Measurements from ENCODE around the gene TWSG1.
"Not testable (repeated sequence)": the region's sequence is repeated elsewhere in the genome, so short reads cannot be mapped to it uniquely, and the experiment has no call there.

TWSG1 gene

GRCh38 chr18:9336827-9337226, 2.3 kb downstream of the TWSG1 start:
- no peak for DNase-seq

DNA sequence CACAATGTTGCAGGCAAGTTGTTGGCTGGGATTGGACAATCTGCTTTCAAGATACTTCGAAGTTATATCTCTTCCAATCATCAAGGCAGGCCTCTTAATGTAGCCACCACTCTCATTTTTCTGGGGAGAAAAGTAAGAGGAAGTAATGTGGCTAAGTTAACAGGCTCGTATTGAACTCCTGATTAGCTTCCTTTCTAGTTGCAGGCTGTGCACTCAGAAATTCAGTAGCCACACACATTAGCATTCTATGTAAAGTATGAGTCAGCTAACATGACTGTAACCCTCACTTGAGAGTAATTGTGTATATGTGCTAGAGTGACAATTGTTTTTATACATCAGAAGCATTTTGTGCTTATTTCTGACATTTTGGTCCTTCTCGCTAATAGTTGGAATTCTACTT, 3.3 kb downstream of the TWSG1 start:
- no peak for DNase-seq

DNA sequence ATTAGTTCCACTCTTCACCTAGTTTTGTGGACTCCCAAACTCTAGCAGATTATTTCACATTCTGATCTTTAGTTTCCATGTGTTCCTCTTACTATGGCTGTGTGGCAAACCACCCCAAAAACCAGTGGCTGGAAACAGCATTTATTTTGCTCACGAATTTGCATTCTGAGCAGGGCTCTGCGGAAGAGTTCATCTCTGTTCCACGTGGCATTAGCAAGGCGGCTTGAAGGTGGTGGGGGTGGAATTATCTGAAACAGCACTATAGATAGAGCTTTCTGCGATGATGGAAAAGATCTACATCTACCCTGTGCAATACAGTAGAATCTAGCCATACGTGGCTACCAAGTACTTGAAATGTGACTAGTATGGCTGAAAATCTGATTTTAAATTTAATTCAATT, 5.9 kb downstream of the TWSG1 start:
- DNase-seq: no peak

- no peak for DNase-seq
Observed at GRCh38 chr18:9343577-9343976, 9.0 kb downstream of the TWSG1 start.

DNA sequence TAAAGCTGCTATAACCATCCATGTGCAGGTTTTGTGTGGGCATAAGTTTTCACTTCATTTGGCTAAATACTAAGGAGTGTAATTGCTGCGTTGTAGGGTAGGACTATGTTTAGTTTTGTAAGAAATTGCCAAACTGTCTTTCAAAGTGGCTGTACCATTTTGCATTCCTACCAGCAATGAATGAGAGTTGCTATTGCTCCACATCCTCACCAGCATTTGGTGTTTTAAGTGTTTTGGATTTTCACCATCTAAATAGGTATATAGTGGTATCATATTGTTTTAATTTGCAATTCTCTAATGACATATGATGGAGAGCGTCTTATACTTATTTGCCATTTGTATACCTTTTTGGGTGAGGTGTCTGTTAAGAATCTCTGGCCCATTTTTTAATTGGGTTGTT, 12.2 kb downstream of the TWSG1 start:
- DNase-seq: no peak

- no peak for DNase-seq
Observed at GRCh38 chr18:9348079-9348671, 13.6 kb downstream of the TWSG1 start.

DNA sequence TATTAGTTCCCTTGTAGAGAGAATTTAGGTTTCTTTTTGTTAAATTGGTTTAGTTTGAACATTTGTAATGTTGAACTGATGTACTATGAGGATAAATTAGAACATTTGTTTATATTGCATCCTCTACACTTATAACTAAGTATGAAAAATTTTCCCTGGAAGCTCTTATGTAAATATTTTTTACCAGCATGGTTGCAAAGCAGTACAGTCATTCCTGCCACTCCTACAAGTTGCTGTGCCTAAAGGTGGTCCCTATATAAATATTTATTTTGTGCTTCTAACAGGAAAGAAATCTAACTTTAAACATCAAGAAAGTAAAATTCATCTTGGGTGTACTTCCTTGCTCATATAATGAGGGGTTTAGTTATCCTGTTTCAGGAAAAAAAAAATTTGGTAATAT, 14.2 kb downstream of the TWSG1 start:
- no peak for DNase-seq

DNA sequence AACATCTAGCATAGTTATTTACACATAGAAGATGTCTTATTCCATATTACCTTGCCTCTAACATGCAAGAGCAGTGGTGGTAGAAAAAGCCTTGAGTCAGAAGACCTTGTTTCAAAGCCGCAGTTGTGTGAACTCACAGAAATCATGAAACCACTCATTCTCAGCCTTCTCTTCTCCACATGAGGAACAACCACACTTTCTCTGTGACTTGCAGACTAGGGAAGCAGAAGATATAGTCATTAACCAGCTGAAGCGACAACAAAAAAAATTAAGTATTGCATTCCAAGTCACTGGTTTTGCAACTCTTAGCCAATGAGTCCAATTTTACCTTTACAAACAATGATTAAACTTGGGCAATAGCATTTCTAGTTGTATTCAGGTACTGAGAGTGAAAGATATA, 19.0 kb downstream of the TWSG1 start:
- no peak for DNase-seq

DNA sequence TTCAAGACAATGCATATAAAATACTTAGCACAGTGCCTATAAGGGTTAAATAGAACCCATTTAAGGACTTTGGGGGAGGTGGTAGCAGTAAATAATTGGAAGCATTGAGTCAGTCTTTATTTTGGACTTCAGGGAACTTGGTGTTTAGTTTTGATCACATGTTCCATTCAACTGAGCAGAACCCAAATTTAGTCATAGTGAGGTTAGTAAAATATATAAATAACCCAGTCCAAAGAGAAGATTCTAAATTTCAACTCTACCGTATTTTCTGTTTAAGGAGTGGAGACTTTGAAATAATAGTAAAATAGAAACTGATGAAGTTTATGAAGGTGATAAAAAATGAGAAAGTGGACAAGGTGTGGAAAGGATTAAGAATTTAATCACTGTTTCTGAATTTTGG, 19.7 kb downstream of the TWSG1 start:
- DNase-seq: no peak

DNA sequence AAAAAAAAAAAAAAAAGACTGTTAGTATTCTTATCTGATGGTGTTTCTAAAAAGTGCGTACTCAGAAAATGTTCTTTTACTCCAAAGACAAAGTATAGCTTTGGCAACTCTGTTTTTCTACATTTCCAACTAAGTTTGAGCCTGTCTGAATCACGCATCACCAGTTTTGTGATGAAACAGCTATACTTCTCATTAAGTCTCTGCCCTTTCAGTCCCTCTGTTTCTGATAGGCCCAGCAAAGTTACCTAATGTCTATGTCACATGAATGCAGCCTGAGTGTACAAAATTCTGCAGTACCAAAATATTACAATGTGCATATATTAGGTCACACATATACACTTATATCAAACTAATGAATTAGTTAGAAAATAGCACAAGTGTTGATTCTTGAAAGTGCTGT, 22.4 kb downstream of the TWSG1 start:
- DNase-seq: no peak

DNA sequence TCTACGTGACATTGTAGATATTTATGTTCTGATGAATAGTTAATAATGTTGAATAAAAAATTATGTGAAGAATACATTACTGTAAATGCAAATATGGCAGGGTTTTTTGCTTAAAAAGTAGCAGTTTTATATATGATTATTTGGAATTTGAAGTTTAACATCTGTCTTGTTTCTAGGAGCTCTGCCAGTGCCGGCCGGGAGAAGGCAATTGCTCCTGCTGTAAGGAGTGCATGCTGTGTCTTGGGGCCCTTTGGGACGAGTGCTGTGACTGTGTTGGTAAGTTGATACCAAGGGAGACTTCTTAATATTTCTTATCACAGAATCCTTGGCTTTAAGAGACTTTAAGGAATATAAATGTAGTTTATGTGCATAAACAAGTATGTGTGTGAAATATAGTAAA, 25.2 kb downstream of the TWSG1 start:
- DNase-seq: no peak

GRCh38 chr18:9361191-9361590, 26.6 kb downstream of the TWSG1 start:
- no peak for DNase-seq

DNA sequence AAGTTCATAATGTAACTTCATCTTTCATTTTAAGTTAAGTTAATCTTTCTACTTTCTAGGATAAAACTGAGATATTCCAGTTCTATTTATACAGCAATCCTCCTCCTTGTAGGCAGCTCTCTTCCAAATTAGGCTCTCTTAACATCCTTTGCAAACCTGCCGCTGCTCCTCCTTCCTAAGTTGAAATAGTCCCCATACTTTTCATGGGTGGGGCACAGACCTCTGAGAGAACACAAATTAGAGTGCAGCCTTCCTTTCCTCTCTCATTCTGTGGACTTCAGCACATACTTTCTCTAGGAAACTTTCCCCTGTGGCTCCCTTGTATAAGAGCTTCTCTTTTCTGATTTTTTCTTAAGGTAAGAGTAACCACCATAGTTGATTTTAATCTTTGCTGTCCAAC, 28.3 kb downstream of the TWSG1 start:
- DNase-seq: no peak

- no peak for DNase-seq
Observed at GRCh38 chr18:9364242-9364641, 29.7 kb downstream of the TWSG1 start.

GRCh38 chr18:9365406-9365805, 30.8 kb downstream of the TWSG1 start:
- DNase-seq: no peak

GRCh38 chr18:9366126-9366714, 31.6 kb downstream of the TWSG1 start:
- DNase-seq: no peak

DNA sequence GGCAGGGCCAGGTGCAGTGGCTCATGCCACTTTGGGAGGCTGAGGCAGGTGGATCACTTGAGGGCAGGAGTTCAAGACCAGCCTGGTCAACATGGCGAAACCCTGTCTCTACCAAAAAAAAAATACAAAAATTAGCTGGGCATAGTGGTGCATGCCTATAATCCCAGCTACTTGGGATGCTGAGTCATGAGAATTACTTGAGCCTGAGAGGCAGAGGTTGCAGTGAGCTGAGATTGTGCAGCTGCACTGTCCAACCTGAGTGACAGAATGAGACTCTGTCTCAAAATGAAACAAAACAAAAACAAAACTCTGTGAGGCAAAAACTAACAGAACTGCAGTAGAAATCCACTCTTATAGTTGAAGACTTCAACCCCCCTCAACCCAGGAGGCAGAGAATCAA, 38.7 kb downstream of the TWSG1 start:
- DNase-seq: not testable (repeated sequence)

- DNase-seq: no peak
Observed at GRCh38 chr18:9379118-9379517, 44.5 kb downstream of the TWSG1 start.

- no peak for DNase-seq
Observed at GRCh38 chr18:9380101-9380500, 45.5 kb downstream of the TWSG1 start.

GRCh38 chr18:9380621-9381395, 46.2 kb downstream of the TWSG1 start:
- DNase-seq: peak; percentile 62

DNA sequence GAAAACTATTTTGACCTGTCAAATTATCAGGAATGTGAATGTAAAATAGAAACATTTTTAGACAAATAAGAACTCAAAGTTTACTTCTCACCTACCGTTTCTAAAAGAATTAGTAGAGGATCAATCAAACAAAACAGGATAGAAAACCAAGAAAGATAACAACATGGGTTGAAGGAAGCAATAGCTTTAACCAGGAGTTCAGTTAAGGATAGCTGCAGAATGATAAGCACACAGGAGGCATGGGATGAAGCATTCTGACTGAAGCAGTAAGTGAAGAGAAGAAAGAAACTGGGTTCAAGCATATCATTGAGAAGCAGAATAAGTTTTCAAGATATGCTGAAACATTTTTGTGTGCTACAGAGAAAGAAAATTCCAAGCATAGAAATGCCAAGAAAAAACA, 52.3 kb downstream of the TWSG1 start:
- DNase-seq: no peak

DNA sequence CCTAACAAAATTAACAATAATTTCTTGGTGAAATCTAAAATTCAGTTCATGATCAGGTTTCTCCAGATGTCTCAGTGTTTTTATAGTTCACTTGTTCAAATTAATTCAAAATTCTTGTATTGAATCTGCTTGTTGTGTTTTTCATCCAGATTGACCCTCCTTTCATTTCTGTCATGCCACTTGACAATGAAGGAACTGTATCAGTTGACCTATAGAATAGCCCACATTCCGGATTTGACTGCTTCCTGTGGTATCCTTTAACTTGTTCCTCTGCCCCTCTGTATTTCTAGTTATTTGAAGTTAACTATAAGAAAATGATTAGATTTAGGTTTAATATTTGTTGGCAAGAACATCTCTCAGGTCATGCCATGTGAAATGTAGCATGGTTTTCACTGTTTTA, 53.3 kb downstream of the TWSG1 start:
- DNase-seq: no peak

DNA sequence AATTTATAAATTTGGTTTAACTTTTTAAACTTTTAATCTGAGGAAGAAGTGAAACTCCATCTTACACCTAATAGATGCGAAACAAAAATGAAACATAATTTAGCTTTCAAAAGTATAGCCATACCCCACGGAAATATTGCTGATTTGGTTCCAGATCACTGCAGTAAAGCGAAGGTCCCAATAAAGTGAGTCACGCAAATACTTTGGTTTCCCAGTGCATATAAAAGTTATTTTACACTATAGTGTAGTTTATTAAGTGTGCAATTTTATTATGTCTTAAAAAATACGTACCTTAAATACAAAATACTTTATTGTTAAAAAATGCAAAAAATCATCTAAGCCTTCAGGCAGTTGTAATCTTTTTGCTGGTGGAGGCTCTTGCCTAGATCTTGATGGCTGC, 55.1 kb downstream of the TWSG1 start:
- DNase-seq: no peak

DNA sequence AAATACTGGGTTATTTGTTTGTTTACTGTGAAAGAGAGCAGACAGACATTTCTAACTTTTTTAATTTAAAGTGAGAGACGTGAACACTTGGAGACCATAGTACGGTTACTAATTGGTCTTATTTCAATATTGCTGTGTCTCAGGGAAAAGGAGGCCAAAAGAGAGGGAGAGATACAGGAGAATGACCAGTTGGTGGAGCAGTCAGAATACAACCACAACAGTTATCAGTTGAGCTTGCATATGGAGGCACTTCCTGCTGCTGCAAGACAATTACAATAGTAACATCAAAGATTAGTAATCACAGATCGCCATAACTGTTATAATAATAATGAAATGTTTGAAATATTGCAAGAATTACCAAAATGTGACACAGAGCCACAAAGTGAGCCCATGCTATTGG, 58.2 kb downstream of the TWSG1 start:
- no peak for DNase-seq

DNA sequence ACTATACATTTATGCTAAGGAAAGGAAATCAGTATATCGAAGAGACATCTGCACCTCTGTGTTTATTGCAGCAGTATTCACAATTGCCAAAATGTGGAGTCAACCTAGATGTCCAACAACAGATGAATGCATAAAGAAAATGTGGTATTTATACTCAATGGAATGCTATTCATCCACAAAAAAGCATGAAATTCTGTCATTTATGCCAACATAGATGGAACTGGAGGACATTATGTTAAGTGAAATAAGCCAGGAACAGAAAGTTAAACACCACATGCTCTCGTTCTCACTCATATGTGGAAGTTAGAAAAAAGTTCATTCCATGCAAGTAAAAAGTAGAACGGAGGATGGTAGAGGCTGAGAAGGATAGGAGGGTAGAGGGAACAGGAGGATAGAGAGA, 59.5 kb downstream of the TWSG1 start:
- no peak for DNase-seq

All from NCI-H524 treated with DMSO at 0.1 percent for 48 hours (cell line).